Breast epithelium (tissue), 3 donors: ENCODE measurements around the gene HPS3.

Experiments used
- CTCF ChIP-seq, 3 donors: fragments of 450-650 bp; IDR thresholded peaks; one replicate each; pipeline ENCODE4 v1.5.1; 2016 to 2017; ENCODE audit warnings: antibody characterized with exemption in 3 of 3, mild to moderate bottlenecking in 3 of 3, moderate library complexity in 3 of 3
- POLR2A ChIP-seq: fragments of 450-650 bp; IDR thresholded peaks from one replicate; pipeline ENCODE4 v1.6.1; 2016; ENCODE audit warnings: antibody characterized with exemption, mild to moderate bottlenecking, moderate library complexity

GRCh38 chr3:149212386-149212785 is 82.9 kb downstream of the HPS3 start:
- TF ChIP-seq CTCF (IDR thresholded peaks at IDR 0.05) (no peak), POLR2A (no peak)
